ENCODE measurements around the gene FRMD4B.

DNA sequence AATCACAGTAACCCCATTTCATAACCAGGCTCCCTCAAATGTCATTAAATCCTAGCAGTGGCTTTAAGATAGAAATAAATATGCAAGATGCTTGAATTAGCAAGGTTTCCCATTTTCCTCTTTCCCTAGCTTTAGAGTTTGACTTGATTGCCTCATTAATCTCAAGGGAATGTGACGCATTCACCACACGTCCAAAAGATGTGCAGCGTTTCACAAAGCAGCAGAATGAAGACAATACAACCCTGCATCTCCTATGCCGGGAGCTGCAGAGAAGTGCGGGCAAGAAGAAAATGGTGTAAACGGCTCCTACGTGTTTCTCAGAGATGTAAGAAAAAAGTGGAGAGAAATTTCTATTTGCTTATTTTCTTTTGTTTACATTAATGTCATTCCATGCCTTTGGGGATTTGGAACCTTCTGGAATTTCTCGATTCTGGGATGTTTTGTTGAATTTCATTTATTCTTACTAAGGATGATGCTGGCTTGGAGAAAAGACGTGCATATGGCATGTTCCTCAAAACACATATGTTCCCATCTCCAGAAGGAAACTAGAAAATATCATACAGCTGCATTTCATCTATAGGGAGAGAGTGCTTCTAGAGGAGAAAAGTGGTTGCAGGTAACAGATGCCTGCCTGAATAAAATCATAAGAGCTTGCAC is 27.8 kb upstream of the FRMD4B start:
- TF ChIP-seq POLR2AphosphoS5 (IDR thresholded peaks at IDR 0.05) (no peak), POLR2A (IDR thresholded peaks at IDR 0.05; ENCODE audit: low read depth) (no peak), EP300 (IDR thresholded peaks at IDR 0.05) (no peak)
- TF ChIP-seq, protein P1, sequence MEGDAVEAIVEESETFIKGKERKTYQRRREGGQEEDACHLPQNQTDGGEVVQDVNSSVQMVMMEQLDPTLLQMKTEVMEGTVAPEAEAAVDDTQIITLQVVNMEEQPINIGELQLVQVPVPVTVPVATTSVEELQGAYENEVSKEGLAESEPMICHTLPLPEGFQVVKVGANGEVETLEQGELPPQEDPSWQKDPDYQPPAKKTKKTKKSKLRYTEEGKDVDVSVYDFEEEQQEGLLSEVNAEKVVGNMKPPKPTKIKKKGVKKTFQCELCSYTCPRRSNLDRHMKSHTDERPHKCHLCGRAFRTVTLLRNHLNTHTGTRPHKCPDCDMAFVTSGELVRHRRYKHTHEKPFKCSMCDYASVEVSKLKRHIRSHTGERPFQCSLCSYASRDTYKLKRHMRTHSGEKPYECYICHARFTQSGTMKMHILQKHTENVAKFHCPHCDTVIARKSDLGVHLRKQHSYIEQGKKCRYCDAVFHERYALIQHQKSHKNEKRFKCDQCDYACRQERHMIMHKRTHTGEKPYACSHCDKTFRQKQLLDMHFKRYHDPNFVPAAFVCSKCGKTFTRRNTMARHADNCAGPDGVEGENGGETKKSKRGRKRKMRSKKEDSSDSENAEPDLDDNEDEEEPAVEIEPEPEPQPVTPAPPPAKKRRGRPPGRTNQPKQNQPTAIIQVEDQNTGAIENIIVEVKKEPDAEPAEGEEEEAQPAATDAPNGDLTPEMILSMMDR (IDR thresholded peaks at IDR 0.05), result no peak

Data from esophagus muscularis mucosa (tissue), 4 donors.